SK-N-SH (cell line): ENCODE results near the gene MAP3K2. TPM values are rescaled to one million over a fixed set of nuclear protein-coding genes. Genes with fewer than 3 reads are reported as not detected.
A peak's percentile ranks its signal among the peaks of the same experiment; 100 is the strongest.
"Not testable (repeated sequence)": the region's sequence is repeated elsewhere in the genome, so short reads cannot be mapped to it uniquely, and the experiment has no call there.

Source experiments
- CTCF ChIA-PET: fragments of 300-600, 350-600 bp; formaldehyde crosslinking; extraction: SDS; loops from one replicate; lab custom pipeline; 2021; lab: Yijun Ruan, JAX
- POLR2A ChIA-PET: fragments of 350-600 bp; sonication (Branson Sonifier 250); formaldehyde crosslinking; extraction: SDS; loops from one replicate; lab custom pipeline; 2020; ENCODE audit warnings: antibody characterized with exemption, inconsistent platforms; lab: Yijun Ruan, JAX
- DNase-seq: peaks from one replicate; pipeline ENCODE4 v3.0.0; 2012
- H2AFZ ChIP-seq: fragments of 200-600 bp; sonication (generic); 2 replicates; pipeline ENCODE4 v1.8.1; 2016; ENCODE audit warnings: antibody characterized with exemption, mild to moderate bottlenecking, low read depth
- H3F3A ChIP-seq: fragments of 200-600 bp; sonication (generic); replicated peaks from 2 replicates; pipeline ENCODE3; 2016; ENCODE audit warnings: antibody characterized with exemption, mild to moderate bottlenecking; ENCODE audit not compliant: insufficient read depth
- H3K27ac ChIP-seq, 2 experiments: fragments of 200-500 bp in 1 of 2; fragments of 200-600 bp in 1 of 2; sonication (Bioruptor generic) in 1 of 2; sonication (generic), shearing (Covaris generic) in 1 of 2; 2 replicates each; pipeline versions ENCODE4 v1.5.1 to v1.6.1; 2014 to 2016; ENCODE audit warnings: low read depth in 2 of 2, inconsistent platforms in 1 of 2, low read length in 1 of 2, mild to moderate bottlenecking in 1 of 2, mixed read lengths in 1 of 2
- H3K27me3 ChIP-seq: fragments of 200-600 bp; sonication (generic), shearing (Covaris generic); 2 replicates; pipeline ENCODE4 v1.6.1; 2016; ENCODE audit warnings: mixed run types; ENCODE audit not compliant: insufficient read depth
- H3K36me3 ChIP-seq, 2 experiments: fragments of 200-500 bp in 1 of 2; fragments of 200-600 bp in 1 of 2; sonication (Bioruptor generic) in 1 of 2; sonication (generic) in 1 of 2; replicated peaks in 1 of 2; 2 replicates each; pipeline versions ENCODE3 to v1.5.1; 2014 to 2016; ENCODE audit warnings: low read length in 1 of 2, mild to moderate bottlenecking in 1 of 2; ENCODE audit not compliant: insufficient read depth in 2 of 2, control insufficient read depth in 1 of 2
- H3K4me1 ChIP-seq, 2 experiments: fragments of 200-500 bp in 1 of 2; fragments of 200-600 bp in 1 of 2; sonication (Bioruptor generic) in 1 of 2; sonication (generic), shearing (Covaris generic) in 1 of 2; 2 replicates each; pipeline versions ENCODE4 v1.5.1 to v1.6.1; 2014 to 2016; ENCODE audit warnings: low read depth in 1 of 2, low read length in 1 of 2, mixed run types in 1 of 2; ENCODE audit not compliant: insufficient read depth in 2 of 2, control insufficient read depth in 1 of 2
- H3K4me2 ChIP-seq: fragments of 200-600 bp; sonication (generic), shearing (Covaris generic); 2 replicates; pipeline ENCODE4 v1.6.1; 2017; ENCODE audit warnings: mixed run types
- H3K4me3 ChIP-seq, 2 experiments: fragments of 200-500 bp in 1 of 2; fragments of 200-600 bp in 1 of 2; sonication (Bioruptor generic) in 1 of 2; sonication (generic), shearing (Covaris generic) in 1 of 2; 2 replicates each; pipeline versions ENCODE4 v1.5.1 to v1.8.1; 2014 to 2016; ENCODE audit warnings: low read depth in 2 of 2, inconsistent platforms in 1 of 2, low read length in 1 of 2, mild to moderate bottlenecking in 1 of 2, mixed read lengths in 1 of 2, moderate library complexity in 1 of 2
- H3K79me2 ChIP-seq: fragments of 200-600 bp; sonication (generic); 2 replicates; pipeline ENCODE4 v1.8.1; 2017; ENCODE audit warnings: mild to moderate bottlenecking; ENCODE audit not compliant: insufficient read depth
- H3K9ac ChIP-seq: fragments of 200-600 bp; sonication (generic); 2 replicates; pipeline ENCODE4 v1.6.1; 2017; ENCODE audit warnings: mixed run types
- H3K9me2 ChIP-seq: fragments of 200-600 bp; sonication (generic); 2 replicates; pipeline ENCODE4 v1.6.1; 2017; ENCODE audit warnings: mixed run types
- H3K9me3 ChIP-seq: fragments of 200-600 bp; sonication (generic); 2 replicates; pipeline ENCODE4 v1.6.1; 2017; ENCODE audit warnings: mixed run types, mild to moderate bottlenecking, moderate library complexity
- H4K20me1 ChIP-seq: fragments of 200-600 bp; sonication (generic); 2 replicates; pipeline ENCODE4 v1.6.1; 2017; ENCODE audit warnings: mild to moderate bottlenecking, mixed run types; ENCODE audit not compliant: insufficient read depth
- CHD2 ChIP-seq: fragments of 150-350 bp; IDR thresholded peaks from 2 replicates; pipeline ENCODE4 v1.6.1; 2018; ENCODE audit warnings: low read length; ENCODE audit not compliant: partially characterized antibody
- ELF1 ChIP-seq: IDR thresholded peaks from 2 replicates; pipeline ENCODE4 v1.4.0; 2012
- EP300 ChIP-seq, 2 experiments: IDR thresholded peaks; 2 replicates each; pipeline versions ENCODE4 v1.4.0 to v1.6.1; 2012; ENCODE audit warnings: borderline replicate concordance in 1 of 2, low read depth in 1 of 2, low read length in 1 of 2
- FOXJ3 ChIP-seq: sonication (generic); formaldehyde crosslinking; IDR thresholded peaks from 2 replicates; pipeline ENCODE4 v1.5.1; 2020; ENCODE audit warnings: mild to moderate bottlenecking, missing genetic modification reagents
- FOXM1 ChIP-seq: IDR thresholded peaks from 2 replicates; pipeline ENCODE4 v1.4.0; 2012; ENCODE audit warnings: low read depth, mild to moderate bottlenecking
- GATA2 ChIP-seq: sonication (generic); formaldehyde crosslinking; IDR thresholded peaks from 2 replicates; pipeline ENCODE4 v1.5.0; 2020; ENCODE audit warnings: mild to moderate bottlenecking, missing genetic modification reagents
- MAX ChIP-seq: IDR thresholded peaks from 2 replicates; pipeline ENCODE4 v1.4.0; 2012; ENCODE audit warnings: low read depth
- MXI1 ChIP-seq: IDR thresholded peaks from 2 replicates; pipeline ENCODE4 v1.6.1; 2012; ENCODE audit warnings: mild to moderate bottlenecking, low read depth, low read length, improper control_type of control experiment
- NRF1 ChIP-seq: IDR thresholded peaks from 2 replicates; pipeline ENCODE4 v1.6.1; 2012; ENCODE audit warnings: low read depth, mild to moderate bottlenecking, low read length
- RAD21 ChIP-seq: IDR thresholded peaks from 2 replicates; pipeline ENCODE4 v1.6.1; 2012; ENCODE audit warnings: mild to moderate bottlenecking, low read length
- RCOR1 ChIP-seq: fragments of 150-350 bp; IDR thresholded peaks from 2 replicates; pipeline ENCODE4 v1.6.1; 2017; ENCODE audit warnings: antibody characterized with exemption, low read length
- RFX5 ChIP-seq: IDR thresholded peaks from 2 replicates; pipeline ENCODE4 v1.6.1; 2012; ENCODE audit warnings: mild to moderate bottlenecking, improper control_type of control experiment, low read length
- SIN3A ChIP-seq: IDR thresholded peaks from 2 replicates; pipeline ENCODE4 v1.6.1; 2012; ENCODE audit warnings: low read depth, mild to moderate bottlenecking, low read length, moderate library complexity, borderline replicate concordance
- SMC3 ChIP-seq: IDR thresholded peaks from 2 replicates; pipeline ENCODE4 v1.6.1; 2012; ENCODE audit warnings: low read depth, low read length, improper control_type of control experiment
- TAF1 ChIP-seq: IDR thresholded peaks from 2 replicates; pipeline ENCODE4 v1.6.1; 2012; ENCODE audit warnings: low read depth, mild to moderate bottlenecking, low read length, moderate library complexity, borderline replicate concordance
- TCF12 ChIP-seq: IDR thresholded peaks from 2 replicates; pipeline ENCODE4 v1.4.0; 2012
- TEAD4 ChIP-seq: IDR thresholded peaks from 2 replicates; pipeline ENCODE4 v1.4.0; 2012; ENCODE audit warnings: mild to moderate bottlenecking, borderline replicate concordance; ENCODE audit not compliant: insufficient read depth
- WGBS: methylation state at CpG from one replicate; pipeline ENCODE4 v1.1.6; 2017; ENCODE audit warnings: low lambda C conversion rate; 5-methylcytosine and 5-hydroxymethylcytosine counted together
- polyA plus RNA-seq, 3 experiments: library from polyadenylated mRNA; depleted of rRNA; stranded (reverse); fragments of >200 nt; gene quantifications; 2 replicates each; pipeline ENCODE4 v1.2.3, GENCODE V29; 2012
- TF ChIP-seq, protein P1 (sequence below): fragments of 150-350 bp; IDR thresholded peaks from 2 replicates; pipeline ENCODE4 v1.6.1; 2017; ENCODE audit warnings: antibody characterized with exemption, low read length, low read depth, borderline replicate concordance
- TF ChIP-seq, protein P2 (sequence below): IDR thresholded peaks from 2 replicates; pipeline ENCODE4; 2012

The MAP3K2 gene
- polyA plus RNA-seq, 1 of the 3 experiments (the other 2 are of a cell fraction): 2.7 TPM

GRCh38 chr2:127410871-127411652, 23.3 kb upstream of the MAP3K2 start:
- no peaks in the 10 kb centered on the region for H3K79me2 ChIP-seq
- H3K27me3 ChIP-seq: no peaks in the 10 kb centered on the region
- ChIA-PET CTCF (interaction anchor here (1.0 kb wide), 1 partner anchor 98 kb away, joined by 3 read pairs; no protein-coding TSS in a partner anchor), POLR2A (no interaction called here)
- TF ChIP-seq MAX (peak; percentile 56; the same call in 1 of the 2 replicates), RCOR1 (no peak), RFX5 (peak; percentile 96), TEAD4 (0 out of 2 replicates have a peak, but pooled peaks have one; percentile 21)
- H3K36me3 ChIP-seq: no peaks in the 10 kb centered on the region
- 23% methylated on average over 6 of the region's 6 CpGs for WGBS
- peaks cover 22 to 35% of the 10 kb centered on the region in 2 experiments for H3K4me1 ChIP-seq
- DNase-seq: no peak
- H3K9ac ChIP-seq: peak overlapping the region; percentile 58; the same call in 1 of the 2 replicates
- peak overlapping the region; percentile 2 to 6; a peak in 2 of 4 replicates for H3K4me3 ChIP-seq
- no peaks in the 10 kb centered on the region for H4K20me1 ChIP-seq
- H3K9me3 ChIP-seq: no peaks in the 10 kb centered on the region
- H3K9me2 ChIP-seq: no peaks in the 10 kb centered on the region
- H3K4me2 ChIP-seq: peak overlapping the region; percentile 62
- peaks cover 44% of the 10 kb centered on the region for H3F3A ChIP-seq
- peak overlapping the region; percentile 60 to 86; a peak in 3 of 4 replicates for H3K27ac ChIP-seq
- H2AFZ ChIP-seq: peak overlapping the region; percentile 59

DNA sequence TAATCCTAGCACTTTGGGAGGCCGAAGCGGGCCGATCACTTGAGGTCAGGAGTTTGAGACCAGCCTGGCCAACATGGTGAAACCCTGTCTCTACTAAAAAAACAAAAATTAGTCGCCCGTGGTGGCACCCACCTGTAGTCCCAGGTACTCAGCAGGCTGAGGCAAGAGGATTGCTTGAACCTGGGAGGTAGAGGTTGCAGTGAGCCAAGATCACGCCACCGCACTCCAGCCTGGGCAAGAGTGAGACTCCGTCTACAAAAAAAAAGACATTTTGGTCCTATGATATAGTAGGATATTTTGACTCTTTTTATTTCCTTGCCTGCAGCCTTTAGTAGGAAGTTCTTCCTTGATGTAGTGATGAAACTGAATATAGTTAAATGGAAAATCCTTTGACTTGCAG, 21.9 kb upstream of the MAP3K2 start:
- H3K9me3 ChIP-seq, H2AFZ ChIP-seq, H3K4me2 ChIP-seq, H3K36me3 ChIP-seq, H3K9me2 ChIP-seq, H3K27me3 ChIP-seq, H3K79me2 ChIP-seq, H3K4me3 ChIP-seq, DNase-seq, POLR2A ChIA-PET, H4K20me1 ChIP-seq, H3K9ac ChIP-seq: not testable (repeated sequence)
- H3K27ac ChIP-seq: peak overlapping the region in 1 of 2 experiments; percentile 86; a peak in 2 of 4 replicates
- WGBS: 93% methylated on average over 8 of the region's 8 CpGs
- peaks cover 16 to 44% of the 10 kb centered on the region in 2 experiments for H3K4me1 ChIP-seq
- CTCF ChIA-PET: interaction anchor here (1.5 kb wide), 1 partner anchor 85 kb away, joined by 6 read pairs; no protein-coding TSS in a partner anchor
- H3F3A ChIP-seq: peaks cover 50% of the 10 kb centered on the region

DNA sequence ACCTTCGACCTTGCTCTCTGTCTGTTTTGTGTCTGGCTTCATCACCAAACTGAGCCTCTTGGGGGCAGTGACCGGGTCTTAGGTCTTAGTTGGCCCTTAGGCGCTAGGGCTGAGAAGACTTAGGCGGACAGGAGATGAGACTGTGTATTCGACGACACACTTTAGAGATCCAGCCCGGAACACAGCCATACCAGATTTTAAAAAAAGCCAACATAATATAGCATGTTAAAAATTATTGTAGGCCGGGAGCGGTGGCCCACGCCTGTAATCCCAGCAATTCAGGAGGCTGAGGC, 21.0 kb upstream of the MAP3K2 start:
- ChIA-PET POLR2A (interaction anchor here (0.7 kb wide), 1 partner anchor 293 kb away, joined by 3 read pairs; no protein-coding TSS in a partner anchor), CTCF (interaction anchor here (1.3 to 1.5 kb wide), 2 partner anchors 21 to 84 kb away, joined by 4 to 6 read pairs; no protein-coding TSS in a partner anchor)
- peaks cover 16 to 43% of the 10 kb centered on the region in 2 experiments for H3K4me1 ChIP-seq
- H3K27ac ChIP-seq: peak overlapping the region; percentile 87 to 92
- no peaks in the 10 kb centered on the region for H4K20me1 ChIP-seq
- H3F3A ChIP-seq: peaks cover 43% of the 10 kb centered on the region
- peak overlapping the region; percentile 73; the same call in 1 of the 2 replicates for H3K4me2 ChIP-seq
- H3K9me3 ChIP-seq: no peaks in the 10 kb centered on the region
- H3K36me3 ChIP-seq: no peaks in the 10 kb centered on the region
- DNase-seq: no peak
- peak overlapping the region; percentile 53 to 56 for H3K4me3 ChIP-seq
- no peaks in the 10 kb centered on the region for H3K27me3 ChIP-seq
- H3K79me2 ChIP-seq: no peaks in the 10 kb centered on the region
- peak overlapping the region; percentile 66; the same call in 1 of the 2 replicates for H3K9ac ChIP-seq
- peak overlapping the region; percentile 73; the same call in 1 of the 2 replicates for H2AFZ ChIP-seq
- whole genome bisulfite sequencing: 88% methylated on average over 10 of the region's 10 CpGs
- H3K9me2 ChIP-seq: no peaks in the 10 kb centered on the region
- TF ChIP-seq TAF1: no peak
- no peak for TF ChIP-seq TCF12
- TF ChIP-seq FOXJ3 (CRISPR knock-in tag): no peak
- TF ChIP-seq RAD21: no peak
- TF ChIP-seq SIN3A: no peak
- no peak for TF ChIP-seq NRF1
- TF ChIP-seq GATA2: no peak
- no peak for TF ChIP-seq ELF1
- TF ChIP-seq, protein P1, sequence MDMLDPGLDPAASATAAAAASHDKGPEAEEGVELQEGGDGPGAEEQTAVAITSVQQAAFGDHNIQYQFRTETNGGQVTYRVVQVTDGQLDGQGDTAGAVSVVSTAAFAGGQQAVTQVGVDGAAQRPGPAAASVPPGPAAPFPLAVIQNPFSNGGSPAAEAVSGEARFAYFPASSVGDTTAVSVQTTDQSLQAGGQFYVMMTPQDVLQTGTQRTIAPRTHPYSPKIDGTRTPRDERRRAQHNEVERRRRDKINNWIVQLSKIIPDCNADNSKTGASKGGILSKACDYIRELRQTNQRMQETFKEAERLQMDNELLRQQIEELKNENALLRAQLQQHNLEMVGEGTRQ: no peak
- no peak for TF ChIP-seq EP300 (IDR thresholded peaks at IDR 0.05; ENCODE audit: borderline replicate concordance in 1 of 2, low read depth in 1 of 2, low read length in 1 of 2)
- TF ChIP-seq, protein P2, sequence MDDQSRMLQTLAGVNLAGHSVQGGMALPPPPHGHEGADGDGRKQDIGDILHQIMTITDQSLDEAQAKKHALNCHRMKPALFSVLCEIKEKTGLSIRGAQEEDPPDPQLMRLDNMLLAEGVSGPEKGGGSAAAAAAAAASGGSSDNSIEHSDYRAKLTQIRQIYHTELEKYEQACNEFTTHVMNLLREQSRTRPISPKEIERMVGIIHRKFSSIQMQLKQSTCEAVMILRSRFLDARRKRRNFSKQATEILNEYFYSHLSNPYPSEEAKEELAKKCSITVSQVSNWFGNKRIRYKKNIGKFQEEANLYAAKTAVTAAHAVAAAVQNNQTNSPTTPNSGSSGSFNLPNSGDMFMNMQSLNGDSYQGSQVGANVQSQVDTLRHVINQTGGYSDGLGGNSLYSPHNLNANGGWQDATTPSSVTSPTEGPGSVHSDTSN: no peak
- TF ChIP-seq SMC3: no peak
- no peak for TF ChIP-seq FOXM1
- no peak for TF ChIP-seq MXI1
- no peak for TF ChIP-seq CHD2
